Measurements from ENCODE around the gene KCTD21.

DNA sequence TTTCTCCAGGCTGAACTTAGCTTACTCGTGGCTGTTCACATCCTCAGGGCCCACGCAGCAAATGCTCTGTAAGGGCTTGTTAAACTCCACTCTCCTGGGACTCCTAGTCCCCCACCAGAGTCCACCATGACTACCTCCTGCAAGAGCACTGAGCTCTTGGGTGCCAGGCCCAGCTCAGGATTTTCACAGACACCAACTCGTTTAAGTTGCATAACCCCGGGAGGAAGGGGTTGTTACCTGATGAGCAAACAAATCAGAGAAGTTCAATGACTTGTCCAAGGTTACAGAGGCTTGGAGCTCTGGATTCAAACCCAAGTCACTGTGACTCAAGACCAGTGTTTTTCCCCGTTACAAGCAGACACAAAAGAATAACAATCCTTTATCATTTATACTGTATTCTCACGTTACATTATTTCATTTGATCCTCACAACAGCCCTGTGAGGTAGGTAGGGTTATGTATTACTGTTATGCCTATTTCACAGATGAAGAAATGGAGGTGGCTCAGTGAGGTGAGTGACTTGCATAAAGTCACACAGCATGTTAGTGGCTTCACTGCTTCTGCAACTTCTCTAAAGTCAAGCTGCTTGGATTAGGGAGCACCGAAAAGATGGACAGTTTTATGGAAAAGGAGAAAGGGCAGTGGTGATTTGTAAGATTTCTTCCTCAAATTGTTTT is 17.4 kb downstream of the KCTD21 start:
- TF ChIP-seq, protein P1, sequence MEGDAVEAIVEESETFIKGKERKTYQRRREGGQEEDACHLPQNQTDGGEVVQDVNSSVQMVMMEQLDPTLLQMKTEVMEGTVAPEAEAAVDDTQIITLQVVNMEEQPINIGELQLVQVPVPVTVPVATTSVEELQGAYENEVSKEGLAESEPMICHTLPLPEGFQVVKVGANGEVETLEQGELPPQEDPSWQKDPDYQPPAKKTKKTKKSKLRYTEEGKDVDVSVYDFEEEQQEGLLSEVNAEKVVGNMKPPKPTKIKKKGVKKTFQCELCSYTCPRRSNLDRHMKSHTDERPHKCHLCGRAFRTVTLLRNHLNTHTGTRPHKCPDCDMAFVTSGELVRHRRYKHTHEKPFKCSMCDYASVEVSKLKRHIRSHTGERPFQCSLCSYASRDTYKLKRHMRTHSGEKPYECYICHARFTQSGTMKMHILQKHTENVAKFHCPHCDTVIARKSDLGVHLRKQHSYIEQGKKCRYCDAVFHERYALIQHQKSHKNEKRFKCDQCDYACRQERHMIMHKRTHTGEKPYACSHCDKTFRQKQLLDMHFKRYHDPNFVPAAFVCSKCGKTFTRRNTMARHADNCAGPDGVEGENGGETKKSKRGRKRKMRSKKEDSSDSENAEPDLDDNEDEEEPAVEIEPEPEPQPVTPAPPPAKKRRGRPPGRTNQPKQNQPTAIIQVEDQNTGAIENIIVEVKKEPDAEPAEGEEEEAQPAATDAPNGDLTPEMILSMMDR (IDR thresholded peaks at IDR 0.05): no peak
- no peak for TF ChIP-seq POLR2A (IDR thresholded peaks at IDR 0.05)
